Liver (tissue), 9 donors: ENCODE data around the gene HSD3B2. TPM values are rescaled to one million over a fixed set of nuclear protein-coding genes. Genes with fewer than 3 reads are reported as not detected.

Experiments used
- DNase-seq: peaks from one replicate; pipeline ENCODE4 v3.0.0-alpha.2; 2017; ENCODE audit warnings: low spot score
- H3K27ac ChIP-seq, 2 donors: one replicate each; pipeline ENCODE4 v1.7.0; 2013; ENCODE audit warnings: inconsistent platforms in 2 of 2, low read length in 2 of 2, control low read depth in 1 of 2, low read depth in 1 of 2, mild to moderate bottlenecking in 1 of 2
- H3K27me3 ChIP-seq, 4 donors: one replicate each; pipeline versions ENCODE4 v1.6.1 to v1.7.0; 2013; ENCODE audit warnings: low read length in 3 of 4, inconsistent platforms in 1 of 4, mild to moderate bottlenecking in 1 of 4, moderate library complexity in 1 of 4; ENCODE audit not compliant: control insufficient read depth in 4 of 4, insufficient read depth in 4 of 4
- H3K36me3 ChIP-seq, 4 donors: one replicate each; pipeline versions ENCODE4 v1.6.1 to v1.7.0; 2013; ENCODE audit warnings: low read length in 3 of 4, mild to moderate bottlenecking in 3 of 4, low read depth in 1 of 4, moderate library complexity in 1 of 4; ENCODE audit not compliant: control insufficient read depth in 4 of 4, insufficient read depth in 3 of 4
- H3K4me1 ChIP-seq, 4 donors: one replicate each; pipeline versions ENCODE4 v1.6.1 to v1.7.0; 2013; ENCODE audit warnings: low read length in 3 of 4, mild to moderate bottlenecking in 3 of 4, moderate library complexity in 1 of 4; ENCODE audit not compliant: control insufficient read depth in 4 of 4, insufficient read depth in 4 of 4
- H3K4me3 ChIP-seq, 3 donors: one replicate each; pipeline versions ENCODE4 v1.6.1 to v1.7.0; 2013; ENCODE audit warnings: low read length in 3 of 3, control low read depth in 1 of 3, low read depth in 1 of 3, mild to moderate bottlenecking in 1 of 3
- H3K9ac ChIP-seq, 2 donors: one replicate each; pipeline ENCODE4 v1.7.0; 2013; ENCODE audit warnings: low read length in 2 of 2, mild to moderate bottlenecking in 2 of 2, moderate library complexity in 2 of 2, control low read depth in 1 of 2, low read depth in 1 of 2
- H3K9me3 ChIP-seq, 4 donors: one replicate each; pipeline versions ENCODE4 v1.6.1 to v1.7.0; 2013; ENCODE audit warnings: low read length in 3 of 4; ENCODE audit not compliant: control insufficient read depth in 4 of 4
- EGR1 ChIP-seq, 2 donors: IDR thresholded peaks; 2 replicates each; pipeline ENCODE4 v1.6.1; 2016 to 2018; ENCODE audit warnings: antibody characterized with exemption in 2 of 2, low read depth in 2 of 2
- FOXA1 ChIP-seq: IDR thresholded peaks from 2 replicates; pipeline ENCODE4 v1.6.1; 2016; ENCODE audit warnings: antibody characterized with exemption
- FOXA2 ChIP-seq: IDR thresholded peaks from 2 replicates; pipeline ENCODE4 v1.6.1; 2016; ENCODE audit warnings: antibody characterized with exemption
- GABPA ChIP-seq, 2 donors: IDR thresholded peaks in 1 of 2; conservative IDR thresholded peaks in 1 of 2; 2 replicates each; pipeline ENCODE4 v1.6.1; 2016; ENCODE audit warnings: antibody characterized with exemption in 2 of 2, mild to moderate bottlenecking in 1 of 2, moderate library complexity in 1 of 2
- HNF4A ChIP-seq, 2 donors: conservative IDR thresholded peaks; 2 replicates each; pipeline ENCODE4 v1.6.1; 2016; ENCODE audit warnings: antibody characterized with exemption in 2 of 2, mild to moderate bottlenecking in 2 of 2
- HNF4G ChIP-seq: IDR thresholded peaks from 2 replicates; pipeline ENCODE4 v1.6.1; 2016; ENCODE audit warnings: antibody characterized with exemption
- JUND ChIP-seq, 2 donors: IDR thresholded peaks; 2 replicates each; pipeline ENCODE4 v1.6.1; 2016; ENCODE audit warnings: antibody characterized with exemption in 2 of 2
- NR2F2 ChIP-seq: IDR thresholded peaks from 2 replicates; pipeline ENCODE4 v1.6.1; 2016; ENCODE audit warnings: antibody characterized with exemption
- RAD21 ChIP-seq, 2 donors: IDR thresholded peaks; 2 replicates each; pipeline ENCODE4 v1.6.1; 2016; ENCODE audit warnings: antibody characterized with exemption in 2 of 2, mild to moderate bottlenecking in 2 of 2
- REST ChIP-seq: IDR thresholded peaks from 2 replicates; pipeline ENCODE4 v1.6.1; 2016; ENCODE audit warnings: antibody characterized with exemption, mild to moderate bottlenecking
- RXRA ChIP-seq, 2 donors: IDR thresholded peaks; 2 replicates each; pipeline ENCODE4 v1.6.1; 2017 to 2018; ENCODE audit warnings: antibody characterized with exemption in 2 of 2, mild to moderate bottlenecking in 1 of 2
- SP1 ChIP-seq: IDR thresholded peaks from 2 replicates; pipeline ENCODE4 v1.6.1; 2018; ENCODE audit warnings: antibody characterized with exemption, mild to moderate bottlenecking
- TAF1 ChIP-seq: conservative IDR thresholded peaks from 2 replicates; pipeline ENCODE4 v1.6.1; 2016; ENCODE audit warnings: antibody characterized with exemption, mild to moderate bottlenecking
- YY1 ChIP-seq: IDR thresholded peaks from 2 replicates; pipeline ENCODE4 v1.6.1; 2016; ENCODE audit warnings: antibody characterized with exemption, mild to moderate bottlenecking
- ZBTB33 ChIP-seq: IDR thresholded peaks from 2 replicates; pipeline ENCODE4 v1.6.1; 2016; ENCODE audit warnings: antibody characterized with exemption
- WGBS: extraction: QIAGEN DNeasy Blood & Tissue Kit; methylation state at CpG from one replicate; pipeline ENCODE4 v1.1.7; 2013; 5-methylcytosine and 5-hydroxymethylcytosine counted together
- polyA plus RNA-seq, 2 donors: library from polyadenylated mRNA; stranded (reverse) in 1 of 2; unstranded in 1 of 2; fragments of 200-250 nt in 1 of 2; fragments of >200 nt in 1 of 2; fragmentation: Nextera tagmentation in 1 of 2; extraction: Ambion mirVana in 1 of 2; gene quantifications; one replicate each; pipeline versions ENCODE4 v1.2.1 to v1.2.3, GENCODE V29; 2013 to 2015
- total RNA-seq, 2 donors: library from RNA; depleted of rRNA; stranded (reverse); fragments of >200 nt; gene quantifications; one replicate each; pipeline ENCODE4 v1.2.3, GENCODE V29; 2014
- TF ChIP-seq, protein P1 (sequence below): IDR thresholded peaks from 2 replicates; pipeline ENCODE4 v1.6.1; 2016; ENCODE audit warnings: antibody characterized with exemption
- TF ChIP-seq, protein P2 (sequence below): IDR thresholded peaks from 2 replicates; pipeline ENCODE4 v1.6.1; 2016; ENCODE audit warnings: antibody characterized with exemption
- donor health status: healthy.
- donor health status: healthy.
- donor health status: healthy.
- donor health status: healthy.
- donor health status: healthy.

The HSD3B2 gene
- total and polyA plus RNA-seq, 4 donors = 0.14 to 0.25 (median 0.18) TPM; not detected in 1

DNA sequence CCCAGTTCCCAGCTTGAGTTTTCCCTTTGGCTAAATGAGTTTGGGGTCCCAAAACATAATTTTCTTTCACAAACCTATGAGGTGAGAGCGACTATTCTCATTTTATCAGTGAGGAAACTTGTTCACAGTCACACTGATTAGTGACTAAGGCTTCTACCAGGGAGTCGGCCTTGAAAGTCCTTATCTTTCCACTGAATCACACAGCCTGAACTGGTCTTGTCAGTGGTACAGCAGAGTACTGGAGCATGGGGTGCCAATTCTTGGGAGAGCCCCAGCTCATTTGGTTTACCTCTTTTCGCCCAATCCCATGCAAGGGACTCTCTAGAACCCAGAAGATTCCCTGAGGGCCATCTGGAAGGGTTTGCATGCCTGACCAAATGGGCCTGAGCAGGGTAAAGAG is 16.9 kb downstream of the HSD3B2 start:
- H3K27ac ChIP-seq = no peak overlapping the region
- H3K4me3 ChIP-seq = no peak overlapping the region
- TF ChIP-seq HNF4A (conservative IDR thresholded peaks at IDR 0.05) (no peak), EGR1 (IDR thresholded peaks at IDR 0.05; ENCODE audit: low read depth in 2 of 2) (no peak), JUND (IDR thresholded peaks at IDR 0.05) (no peak), FOXA1 (no peak), RXRA (IDR thresholded peaks at IDR 0.05) (no peak), YY1 (no peak), SP1 (no peak), NR2F2 (no peak), FOXA2 (no peak), GABPA (IDR thresholded peaks at IDR 0.05 in 1 of 2, conservative IDR thresholded peaks at IDR 0.05 in 1 of 2) (no peak)
- TF ChIP-seq, protein P1, sequence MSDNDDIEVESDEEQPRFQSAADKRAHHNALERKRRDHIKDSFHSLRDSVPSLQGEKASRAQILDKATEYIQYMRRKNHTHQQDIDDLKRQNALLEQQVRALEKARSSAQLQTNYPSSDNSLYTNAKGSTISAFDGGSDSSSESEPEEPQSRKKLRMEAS = no peak
- H3K4me1 ChIP-seq = no peaks in the 10 kb centered on the region
- H3K27me3 ChIP-seq = no peaks in the 10 kb centered on the region
- 92% methylated on average over 3 of the region's 3 CpGs for WGBS
- DNase-seq = no peak
- H3K36me3 ChIP-seq = no peaks in the 10 kb centered on the region
- no peaks in the 10 kb centered on the region for H3K9me3 ChIP-seq
- H3K9ac ChIP-seq = no peak overlapping the region

- Histone ChIP-seq H3K4me1 (peaks cover 3 to 6% (median 5%) of the 10 kb centered on the region in 4 donors), H3K9me3 (no peaks in the 10 kb centered on the region), H3K36me3 (no peaks in the 10 kb centered on the region), H3K9ac (no peak overlapping the region), H3K27me3 (no peaks in the 10 kb centered on the region), H3K4me3 (no peak overlapping the region), H3K27ac (no peak overlapping the region)
- TF ChIP-seq GABPA (IDR thresholded peaks at IDR 0.05 in 1 of 2, conservative IDR thresholded peaks at IDR 0.05 in 1 of 2) (no peak), EGR1 (IDR thresholded peaks at IDR 0.05; ENCODE audit: low read depth in 2 of 2) (no peak), RAD21 (IDR thresholded peaks at IDR 0.05) (no peak), ZBTB33 (no peak), HNF4G (no peak), REST (no peak), JUND (IDR thresholded peaks at IDR 0.05) (no peak), FOXA2 (no peak), FOXA1 (no peak), TAF1 (no peak), RXRA (IDR thresholded peaks at IDR 0.05) (no peak)
- TF ChIP-seq, protein P2, sequence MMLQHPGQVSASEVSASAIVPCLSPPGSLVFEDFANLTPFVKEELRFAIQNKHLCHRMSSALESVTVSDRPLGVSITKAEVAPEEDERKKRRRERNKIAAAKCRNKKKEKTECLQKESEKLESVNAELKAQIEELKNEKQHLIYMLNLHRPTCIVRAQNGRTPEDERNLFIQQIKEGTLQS = no peak
- TF ChIP-seq, protein P1 = no peak
- DNase-seq = no peak
- 96% methylated on average over 3 of the region's 3 CpGs for WGBS
Measured at GRCh38 chr1:119435052-119435451, 20.1 kb downstream of the HSD3B2 start.
